ENCODE data around the gene SP4.
"Not testable (repeated sequence)": the region's sequence is repeated elsewhere in the genome, so short reads cannot be mapped to it uniquely, and the experiment has no call there.

The SP4 gene

DNA sequence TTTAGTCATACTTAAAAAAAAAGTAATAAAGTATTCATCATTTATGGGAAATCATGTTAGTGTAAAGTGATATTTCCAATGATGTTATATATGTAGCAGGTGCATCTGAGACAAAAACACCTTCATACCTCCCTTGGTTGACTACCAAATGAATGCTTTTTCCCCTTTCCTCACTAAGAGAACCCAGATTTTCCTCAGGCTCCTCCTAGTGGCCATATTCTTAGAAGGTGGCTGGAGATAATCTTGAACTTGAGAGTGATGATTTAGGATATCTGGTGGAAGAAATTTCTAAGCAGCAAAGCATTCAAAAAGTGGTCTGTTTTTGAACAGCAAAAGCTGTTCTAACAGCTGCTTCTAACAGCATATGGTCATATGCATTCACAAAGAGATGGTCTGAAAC lies 98.1 kb downstream of the SP4 start:
- no peak overlapping the region for H3K4me3 ChIP-seq (ENCODE audit: low read length)
- no peak for TF ChIP-seq ZNF274 (IDR thresholded peaks at IDR 0.05; ENCODE audit: low read depth, low read length)

DNA sequence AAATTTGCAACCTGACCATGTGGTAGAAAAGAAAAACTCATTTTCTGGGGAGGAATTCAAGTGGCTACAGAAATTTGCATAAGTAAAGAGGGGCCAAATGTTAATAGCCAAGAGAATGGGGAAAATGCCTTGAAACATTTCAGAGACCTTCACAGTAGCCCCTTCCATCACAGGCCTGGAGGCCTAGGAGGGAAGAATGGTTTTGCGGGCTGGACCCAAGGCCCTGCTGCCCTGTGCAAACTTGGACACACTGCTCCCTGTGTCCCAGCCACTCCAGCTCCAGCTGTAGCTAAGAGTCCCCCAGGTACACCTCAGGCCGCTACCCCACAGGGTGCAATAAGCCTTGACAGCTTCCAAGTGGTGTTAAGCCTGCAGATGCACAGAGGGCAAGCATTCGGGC lies 98.6 kb downstream of the SP4 start:
- no peak overlapping the region for H3K4me3 ChIP-seq (ENCODE audit: low read length)
- TF ChIP-seq ZNF274 (IDR thresholded peaks at IDR 0.05; ENCODE audit: low read depth, low read length), result no peak

DNA sequence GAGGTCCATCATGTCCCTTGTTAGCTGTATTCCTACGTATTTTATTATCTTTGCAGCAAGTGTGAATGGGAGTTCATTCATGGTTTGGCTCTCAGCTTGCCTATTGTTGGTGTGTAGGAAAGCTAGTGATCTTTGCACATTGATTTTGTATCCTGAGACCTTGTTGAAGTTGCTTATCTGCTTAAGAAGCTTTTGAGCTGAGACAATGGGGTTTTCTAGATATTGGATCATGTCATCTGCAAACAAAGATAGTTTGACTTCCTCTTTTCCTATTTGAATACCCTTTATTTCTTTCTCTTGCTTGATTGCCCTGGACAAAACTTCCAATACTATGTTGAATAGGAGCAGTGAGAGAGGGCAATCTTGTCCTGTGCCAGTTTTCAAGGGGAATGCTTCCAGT lies 104.6 kb downstream of the SP4 start:
- H3K4me3 ChIP-seq (ENCODE audit: low read length), result not testable (repeated sequence)

DNA sequence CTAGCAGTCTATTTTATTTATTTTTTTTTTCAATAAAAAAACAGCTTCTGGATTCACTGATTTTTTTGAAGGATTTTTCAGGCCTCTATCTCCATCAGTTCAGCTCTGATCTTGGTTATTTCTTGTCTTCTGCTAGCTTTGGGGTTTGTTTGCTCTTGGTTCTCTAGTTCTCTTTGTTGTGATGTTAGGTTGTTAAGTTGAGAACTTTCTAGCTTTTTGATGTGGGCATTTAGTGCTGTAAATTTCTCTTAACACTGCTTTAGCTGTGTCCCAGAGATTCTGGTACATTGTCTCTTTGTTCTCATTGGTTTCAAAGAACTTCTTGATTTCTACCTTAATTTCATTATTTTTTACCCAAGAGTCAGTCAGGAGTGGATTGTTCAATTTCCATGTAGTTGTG lies 105.8 kb downstream of the SP4 start:
- H3K4me3 ChIP-seq (ENCODE audit: low read length), result not testable (repeated sequence)

DNA sequence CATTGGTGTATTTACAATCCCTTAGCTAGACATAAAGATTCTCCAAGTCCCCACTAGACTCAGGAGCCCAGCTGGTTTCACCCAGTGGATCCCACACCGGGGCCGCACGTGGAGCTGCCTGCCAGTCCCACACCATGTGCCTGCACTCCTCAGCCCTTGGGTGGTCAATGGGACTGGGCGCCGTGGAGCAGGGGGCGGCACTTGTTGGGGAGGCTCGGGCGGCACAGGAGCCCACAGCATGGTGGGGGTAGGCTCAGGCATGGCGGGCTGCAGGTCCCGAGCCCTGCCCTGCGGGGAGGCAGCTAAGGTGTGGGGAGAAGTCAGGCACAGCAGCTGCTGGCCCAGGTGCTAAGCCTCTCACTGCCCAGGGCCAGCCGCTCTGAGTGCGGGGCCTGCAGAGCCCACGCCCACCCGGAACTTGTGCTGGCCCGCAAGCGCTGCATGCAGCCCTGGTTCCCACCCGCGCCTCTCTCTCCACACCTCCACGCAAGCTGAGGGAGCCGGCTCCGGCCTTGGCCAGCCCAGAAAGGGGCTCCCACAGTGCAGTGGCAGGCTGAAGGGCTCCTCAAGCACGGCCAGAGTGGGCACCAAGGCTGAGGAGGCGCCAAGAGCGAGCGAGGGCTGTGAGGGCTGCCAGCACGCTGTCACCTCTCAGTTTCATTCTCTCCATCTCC lies 108.7 kb downstream of the SP4 start:
- not testable (repeated sequence) for H3K4me3 ChIP-seq (ENCODE audit: low read length)

DNA sequence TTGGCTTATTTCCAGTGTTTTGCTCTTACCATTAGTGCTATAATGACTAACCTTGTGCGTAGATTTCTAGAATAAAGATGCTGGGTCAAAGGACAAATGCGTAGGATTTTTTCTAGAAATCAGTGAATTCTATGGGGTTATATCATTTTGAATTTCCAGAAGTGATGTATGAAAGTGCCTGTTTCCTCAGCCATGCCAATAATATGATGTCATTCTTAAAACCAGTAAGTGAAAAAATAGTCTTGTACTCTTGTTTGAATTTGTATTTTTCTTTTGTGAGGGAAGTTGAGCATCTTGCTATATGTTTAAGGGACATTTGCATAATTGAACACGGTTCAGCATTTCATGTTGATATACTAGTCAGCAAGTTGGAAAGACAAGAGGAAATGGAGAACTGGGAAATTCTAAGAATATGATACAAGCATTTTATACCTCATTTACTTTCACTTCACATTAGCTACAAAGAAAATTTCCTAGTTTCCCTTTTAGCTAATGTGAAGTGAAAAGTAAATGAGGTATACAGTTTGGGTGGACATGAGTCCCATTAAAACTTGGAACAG lies 111.1 kb downstream of the SP4 start:
- no peak overlapping the region for H3K4me3 ChIP-seq (ENCODE audit: low read length)

DNA sequence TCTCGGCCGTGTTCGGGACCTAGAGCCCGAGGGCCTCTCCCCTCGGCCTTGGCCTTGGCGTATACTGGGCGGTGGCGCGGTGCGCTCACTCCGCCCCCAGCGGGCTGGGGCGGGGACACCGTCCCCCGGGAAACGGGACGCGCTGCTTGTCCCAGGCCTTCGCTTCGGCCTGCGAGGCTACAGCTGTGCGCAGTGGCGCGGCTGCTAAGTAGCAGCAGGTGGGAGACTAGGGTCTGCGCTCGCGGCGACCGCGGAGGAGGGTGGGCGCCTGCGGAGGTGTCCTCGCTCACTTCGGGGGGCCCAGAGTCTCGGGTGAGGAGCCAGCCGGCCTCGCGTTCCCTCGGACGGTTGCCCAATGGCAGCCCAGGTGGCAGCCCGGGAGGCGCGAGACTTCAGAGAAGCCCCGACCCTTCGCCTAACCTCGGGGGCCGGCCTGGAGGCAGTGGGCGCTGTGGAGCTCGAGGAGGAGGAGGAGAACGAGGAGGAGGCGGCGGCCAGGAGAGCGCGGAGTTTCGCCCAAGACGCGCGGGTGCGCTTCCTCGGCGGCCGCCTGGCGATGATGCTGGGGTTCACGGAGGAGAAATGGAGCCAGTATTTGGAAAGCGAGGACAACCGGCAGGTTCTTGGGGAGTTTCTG lies 115.1 kb downstream of the SP4 start, which contains the start of gene DNAH11:
Gene DNAH11, plus strand, starts transcription at position 149 of the 637 bp plus-strand sequence. Its CDS starts 207 bp downstream, at position 356.
- no peak within 1 kb of the TSS; the same call in 1 of the 2 replicates for H3K4me3 ChIP-seq (ENCODE audit: low read length)

More for the DNA sequence above, 111.1 kb downstream of the SP4 start:
- no peak for TF ChIP-seq ZNF274 (IDR thresholded peaks at IDR 0.05; ENCODE audit: low read depth, low read length)

DNA sequence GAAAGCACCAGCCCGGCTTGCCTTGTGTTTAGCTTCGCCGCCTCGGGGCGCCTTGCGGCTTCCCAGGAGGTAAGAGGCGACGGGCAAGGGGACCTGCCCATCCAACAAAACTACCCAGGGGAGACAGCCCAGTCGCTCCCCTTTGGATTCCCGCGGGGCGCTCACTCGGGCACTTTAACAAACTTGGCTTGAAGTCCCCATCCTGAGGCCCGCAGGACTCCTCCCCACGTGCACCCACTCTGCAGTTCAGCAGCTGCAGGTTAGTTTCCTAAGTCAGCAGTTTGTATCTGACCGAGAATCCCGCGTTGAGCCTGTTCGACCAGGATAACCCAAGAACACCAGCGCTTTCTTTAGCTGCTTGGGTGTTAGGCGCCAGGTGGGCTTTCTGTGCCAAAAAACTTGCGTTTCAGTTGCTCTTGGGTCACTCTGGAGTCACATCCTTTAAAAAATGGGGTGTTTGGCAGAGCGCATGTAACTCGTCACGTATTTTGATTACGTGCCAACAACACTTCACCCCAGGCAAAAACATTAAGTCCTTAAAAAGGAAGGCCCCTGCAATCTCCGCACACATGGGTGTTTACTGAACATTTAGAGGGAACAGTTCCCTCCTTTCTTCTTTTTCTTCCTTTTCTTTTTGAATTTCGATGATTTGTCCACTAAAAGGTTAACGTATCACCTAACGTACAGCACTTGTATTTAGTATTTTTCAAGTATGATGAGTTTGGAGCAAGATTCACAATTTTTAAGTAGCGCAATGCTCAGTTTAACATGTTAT lies 115.8 kb downstream of the SP4 start:
- H3K4me3 ChIP-seq (ENCODE audit: low read length), result no peak overlapping the region
- no peak for TF ChIP-seq ZNF274 (IDR thresholded peaks at IDR 0.05; ENCODE audit: low read depth, low read length)

More for the DNA sequence above, 115.1 kb downstream of the SP4 start, which contains the start of gene DNAH11:
- TF ChIP-seq ZNF274 (IDR thresholded peaks at IDR 0.05; ENCODE audit: low read depth, low read length), result no peak

DNA sequence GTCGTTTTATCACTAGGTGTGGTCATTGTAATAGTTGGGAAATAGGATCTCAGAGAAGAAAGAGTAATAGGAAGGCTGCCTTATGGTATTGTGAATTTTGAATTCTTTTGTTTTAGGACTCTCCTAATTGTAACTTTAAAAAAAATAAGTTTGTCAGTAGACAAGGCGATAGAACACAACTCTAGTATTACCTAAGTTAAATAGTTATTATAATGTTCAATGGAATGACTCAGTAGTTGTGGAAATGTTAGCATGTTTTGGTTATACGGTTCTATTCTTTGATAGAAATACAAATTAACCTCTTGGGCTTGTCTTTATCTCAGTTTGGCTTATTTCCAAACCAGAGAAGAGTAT lies 116.4 kb downstream of the SP4 start:
- no peak for TF ChIP-seq ZNF274 (IDR thresholded peaks at IDR 0.05; ENCODE audit: low read depth, low read length)
- no peak overlapping the region for H3K4me3 ChIP-seq (ENCODE audit: low read length)

DNA sequence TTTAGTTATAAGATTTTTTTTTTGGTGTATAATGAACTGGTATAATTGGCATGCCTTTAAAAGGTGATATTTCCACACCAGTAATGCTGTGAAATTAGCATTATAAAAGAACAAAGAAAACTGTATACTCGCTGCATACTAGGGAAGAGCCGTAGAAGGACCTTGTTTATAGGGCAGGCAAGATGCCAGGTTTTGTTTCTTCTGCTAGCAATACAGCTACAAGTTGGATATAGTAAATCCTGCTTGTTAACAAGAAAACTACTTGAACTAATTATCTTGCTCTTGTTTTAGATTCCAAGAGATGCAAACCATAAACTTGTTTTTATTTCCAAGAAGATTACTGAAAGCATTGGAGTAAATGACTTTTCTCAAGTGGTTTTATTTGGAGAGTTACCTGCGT lies 116.8 kb downstream of the SP4 start:
- no peak for TF ChIP-seq ZNF274 (IDR thresholded peaks at IDR 0.05; ENCODE audit: low read depth, low read length)
- H3K4me3 ChIP-seq (ENCODE audit: low read length), result no peak overlapping the region

DNA sequence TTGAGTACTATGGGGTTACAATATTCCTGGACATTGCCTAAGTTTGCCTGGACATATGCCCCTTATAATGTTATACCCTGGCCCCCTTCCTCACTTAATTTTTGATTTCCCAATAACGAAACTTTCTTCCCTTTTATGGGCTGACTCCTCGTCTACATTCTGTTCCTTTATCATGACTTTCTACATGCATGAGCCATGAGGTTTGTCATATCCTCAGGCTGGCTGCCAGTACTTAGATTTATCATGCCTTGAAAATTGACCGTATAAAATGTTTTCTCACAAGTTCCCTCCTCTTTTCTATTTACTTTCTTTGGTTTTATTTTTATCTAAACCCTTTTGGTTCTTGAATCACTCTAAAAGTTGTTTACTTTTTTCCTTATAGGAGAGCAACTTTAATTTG lies 119.6 kb downstream of the SP4 start:
- no peak for TF ChIP-seq ZNF274 (IDR thresholded peaks at IDR 0.05; ENCODE audit: low read depth, low read length)
- H3K4me3 ChIP-seq (ENCODE audit: low read length), result no peak overlapping the region

DNA sequence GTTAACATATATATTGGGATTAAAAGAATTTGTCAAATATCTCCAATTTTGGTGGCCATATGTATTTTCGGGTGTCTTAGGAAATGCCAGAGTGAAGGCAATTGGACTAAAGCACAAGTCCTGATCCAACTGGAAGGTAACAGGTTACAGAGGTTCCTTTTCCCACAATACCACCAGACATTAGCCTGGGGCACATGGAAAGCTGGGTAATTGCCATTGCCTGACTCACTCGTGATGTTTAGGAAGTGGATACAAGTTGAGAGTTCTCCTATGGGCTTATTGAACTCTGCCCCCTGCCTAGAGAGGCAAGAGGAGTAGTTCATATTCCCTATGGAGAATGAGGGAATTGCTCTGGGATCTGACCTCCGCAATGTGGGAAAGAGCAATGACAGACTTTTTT lies 120.6 kb downstream of the SP4 start:
- no peak for TF ChIP-seq ZNF274 (IDR thresholded peaks at IDR 0.05; ENCODE audit: low read depth, low read length)
- no peak overlapping the region for H3K4me3 ChIP-seq (ENCODE audit: low read length)

DNA sequence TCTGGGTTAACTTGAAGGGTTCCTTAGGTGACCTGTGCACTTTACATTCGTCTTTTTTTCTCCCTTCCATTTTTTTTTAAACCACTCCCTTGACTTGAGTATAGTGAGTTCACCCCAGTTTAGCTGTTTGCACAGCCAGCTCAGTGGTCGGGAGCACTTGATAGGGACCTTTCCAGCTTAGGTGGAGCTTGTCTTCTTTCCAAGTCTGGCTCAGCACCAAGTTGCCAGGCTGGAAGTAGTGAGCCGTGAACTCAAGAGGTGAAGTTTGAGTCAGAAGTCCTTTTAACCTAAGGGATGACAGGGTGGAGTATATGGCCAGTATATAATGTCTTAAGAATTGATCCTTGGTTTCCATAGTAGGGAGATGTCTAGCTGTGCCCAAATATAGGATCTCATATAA lies 122.2 kb downstream of the SP4 start:
- no peak for TF ChIP-seq ZNF274 (IDR thresholded peaks at IDR 0.05; ENCODE audit: low read depth, low read length)
- no peak overlapping the region for H3K4me3 ChIP-seq (ENCODE audit: low read length)

DNA sequence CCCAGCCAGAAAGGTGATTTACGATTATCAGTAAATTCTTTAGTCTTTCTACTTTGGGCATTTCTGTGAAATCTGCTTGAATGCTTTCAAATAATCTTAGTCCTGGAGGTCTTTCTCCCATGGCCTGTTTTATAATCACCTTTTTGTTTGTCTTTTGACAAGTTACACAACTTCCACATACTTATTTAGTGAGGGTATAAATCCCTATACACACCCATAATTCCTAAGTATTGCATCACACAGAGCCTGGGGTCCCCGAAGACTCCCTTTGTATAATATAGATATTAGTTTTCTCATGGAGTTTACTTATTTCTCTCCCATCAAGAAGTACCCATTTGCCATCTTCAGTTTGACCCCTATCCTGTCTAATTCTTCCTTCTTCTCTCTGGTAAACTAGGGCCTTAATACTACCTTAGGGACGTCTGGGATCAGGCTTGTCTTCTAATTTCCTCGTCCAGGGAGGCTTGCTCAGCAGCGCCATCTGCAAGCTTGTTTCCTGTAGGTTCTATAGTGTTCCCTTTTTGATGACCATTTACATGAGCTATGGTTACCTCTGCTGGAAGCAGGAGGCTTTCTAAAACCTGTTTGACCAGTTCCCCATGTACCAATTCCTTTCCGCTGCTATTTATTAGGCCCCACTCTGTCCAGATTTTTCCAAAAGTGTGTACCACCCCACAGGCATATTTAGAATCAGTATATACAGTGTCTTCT lies 123.1 kb downstream of the SP4 start:
- H3K4me3 ChIP-seq (ENCODE audit: low read length), result no peak overlapping the region
- TF ChIP-seq ZNF274 (IDR thresholded peaks at IDR 0.05; ENCODE audit: low read depth, low read length), result no peak
